ENCODE measurements around the gene SLC30A1. TPM values are rescaled to one million over a fixed set of nuclear protein-coding genes. Genes with fewer than 3 reads are reported as not detected.

SLC30A1 gene
- total RNA-seq, 1 donor = 41.9 TPM

GRCh38 chr1:211524521-211524920 lies 54.4 kb downstream of the SLC30A1 start:
- no peak for TF ChIP-seq CTCF (IDR thresholded peaks at IDR 0.05; ENCODE audit: insufficient read depth, low read depth, low read length)
- DNase-seq (ENCODE audit: low read depth) = no peak
- H3K4me3 ChIP-seq (ENCODE audit: low read depth, low read length) = no peak overlapping the region

GRCh38 chr1:211522804-211523203 lies 56.2 kb downstream of the SLC30A1 start:
- DNase-seq (ENCODE audit: low read depth) = no peak
- no peak overlapping the region for H3K4me3 ChIP-seq (ENCODE audit: low read depth, low read length)
- no peak for TF ChIP-seq CTCF (IDR thresholded peaks at IDR 0.05; ENCODE audit: insufficient read depth, low read depth, low read length)

Other genes starting within 250 kb of the SLC30A1 start
- not detected in 2 replicates for gene RD3, start 87.0 kb downstream of the SLC30A1 start, total RNA-seq
- gene NEK2, start 96.5 kb upstream of the SLC30A1 start, total RNA-seq = 10.0 and 17.7 TPM in 2 replicates

Measured in fibroblast of villous mesenchyme (primary cell).